A673 (cell line): ENCODE data around the gene LMTK2.
A peak's percentile ranks its signal among the peaks of the same experiment; 100 is the strongest.

Experiments used
- EZH2 ChIP-seq: fragments of 200-600 bp; sonication (generic); IDR thresholded peaks from 2 replicates; pipeline ENCODE4 v1.6.1; 2017; ENCODE audit warnings: borderline replicate concordance, low read depth, mild to moderate bottlenecking, mixed read lengths, antibody characterized with exemption, low read length; ENCODE audit not compliant: poor library complexity, severe bottlenecking
- TF ChIP-seq, protein P1 (sequence below): fragments of 300-800, 200-600 bp; sonication (generic); conservative IDR thresholded peaks from 2 replicates; pipeline ENCODE4 v1.5.1; 2017; ENCODE audit warnings: low read depth, mild to moderate bottlenecking, antibody characterized with exemption, low read length, moderate library complexity, mixed read lengths

DNA sequence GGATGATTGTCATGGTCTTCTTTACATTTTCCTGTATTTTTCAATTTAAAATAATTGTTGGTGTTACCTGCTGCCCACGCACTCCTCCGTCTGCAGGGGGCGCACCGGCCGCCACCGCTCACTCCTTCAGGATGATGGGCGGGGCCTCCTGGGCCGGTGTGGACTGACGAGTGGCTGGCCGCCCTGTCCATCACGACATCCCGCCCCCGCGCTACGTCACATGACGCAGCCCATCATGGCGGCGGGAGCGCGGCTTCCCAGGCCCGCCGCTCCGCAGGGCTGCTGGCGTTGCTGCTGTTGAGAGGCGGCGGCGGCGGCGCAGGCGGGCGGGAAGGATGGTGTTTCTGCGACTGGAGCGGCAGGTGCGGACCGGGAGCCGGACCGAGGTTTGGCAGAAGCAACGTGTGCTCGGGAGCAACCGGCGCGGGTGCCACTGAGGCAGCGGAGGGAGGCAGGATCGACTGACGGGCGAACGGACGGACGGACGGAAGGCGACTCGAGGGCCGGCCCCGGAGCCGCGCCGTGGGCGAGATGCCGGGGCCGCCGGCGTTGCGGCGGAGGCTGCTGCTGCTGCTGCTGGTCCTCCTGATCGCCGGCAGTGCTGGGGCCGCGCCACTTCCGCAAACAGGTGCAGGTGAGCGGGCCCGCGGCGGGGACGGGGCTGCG, at the start of gene LMTK2:
- TF ChIP-seq, protein P1, sequence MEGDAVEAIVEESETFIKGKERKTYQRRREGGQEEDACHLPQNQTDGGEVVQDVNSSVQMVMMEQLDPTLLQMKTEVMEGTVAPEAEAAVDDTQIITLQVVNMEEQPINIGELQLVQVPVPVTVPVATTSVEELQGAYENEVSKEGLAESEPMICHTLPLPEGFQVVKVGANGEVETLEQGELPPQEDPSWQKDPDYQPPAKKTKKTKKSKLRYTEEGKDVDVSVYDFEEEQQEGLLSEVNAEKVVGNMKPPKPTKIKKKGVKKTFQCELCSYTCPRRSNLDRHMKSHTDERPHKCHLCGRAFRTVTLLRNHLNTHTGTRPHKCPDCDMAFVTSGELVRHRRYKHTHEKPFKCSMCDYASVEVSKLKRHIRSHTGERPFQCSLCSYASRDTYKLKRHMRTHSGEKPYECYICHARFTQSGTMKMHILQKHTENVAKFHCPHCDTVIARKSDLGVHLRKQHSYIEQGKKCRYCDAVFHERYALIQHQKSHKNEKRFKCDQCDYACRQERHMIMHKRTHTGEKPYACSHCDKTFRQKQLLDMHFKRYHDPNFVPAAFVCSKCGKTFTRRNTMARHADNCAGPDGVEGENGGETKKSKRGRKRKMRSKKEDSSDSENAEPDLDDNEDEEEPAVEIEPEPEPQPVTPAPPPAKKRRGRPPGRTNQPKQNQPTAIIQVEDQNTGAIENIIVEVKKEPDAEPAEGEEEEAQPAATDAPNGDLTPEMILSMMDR: peak; percentile 97
- TF ChIP-seq EZH2: no peak
